ENCODE data around the gene TADA3.

Gene TADA3

DNA sequence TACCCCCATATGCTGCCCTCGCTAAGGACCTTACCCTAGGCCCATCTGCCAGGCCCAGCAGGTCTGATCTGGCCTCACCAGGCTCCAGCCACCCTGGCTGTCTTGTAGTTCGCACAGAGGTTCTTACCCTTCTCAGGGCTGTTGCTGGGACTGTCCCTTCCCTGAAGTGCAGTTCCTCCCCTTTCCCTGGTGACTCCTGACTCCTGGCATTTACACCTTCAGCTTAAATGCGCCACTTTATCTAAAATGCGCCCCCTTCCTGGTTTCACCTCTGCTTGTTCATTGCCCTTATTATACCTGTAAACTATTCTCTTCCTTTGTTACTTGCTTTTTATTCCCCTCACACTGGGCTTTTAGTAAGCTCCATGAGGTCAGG is 17.0 kb upstream of the TADA3 start:
- DNase-seq = no peak

GRCh38 chr3:9808345-9809037 is 16.2 kb upstream of the TADA3 start:
- peak in 1 of 2 experiments; percentile 64 for DNase-seq

DNA sequence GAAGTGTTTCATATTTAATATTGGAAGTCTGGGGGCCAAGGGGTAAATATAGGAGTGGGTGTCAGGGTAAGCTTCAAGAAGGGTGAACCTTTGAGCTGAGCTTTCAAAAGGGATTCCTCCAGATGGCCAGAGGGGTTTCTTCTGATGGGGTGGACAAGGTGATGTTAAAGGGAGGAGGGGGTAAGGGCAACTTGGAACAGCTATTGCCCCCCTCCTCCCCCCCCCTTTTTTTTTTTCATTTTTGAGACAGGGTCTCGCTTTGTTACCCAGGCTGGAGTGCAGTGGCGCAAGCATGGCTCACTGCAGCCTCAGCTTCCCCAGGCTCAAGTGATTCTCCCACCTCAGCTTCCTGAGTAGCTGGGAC is 15.7 kb upstream of the TADA3 start:
- no peak for DNase-seq

DNA sequence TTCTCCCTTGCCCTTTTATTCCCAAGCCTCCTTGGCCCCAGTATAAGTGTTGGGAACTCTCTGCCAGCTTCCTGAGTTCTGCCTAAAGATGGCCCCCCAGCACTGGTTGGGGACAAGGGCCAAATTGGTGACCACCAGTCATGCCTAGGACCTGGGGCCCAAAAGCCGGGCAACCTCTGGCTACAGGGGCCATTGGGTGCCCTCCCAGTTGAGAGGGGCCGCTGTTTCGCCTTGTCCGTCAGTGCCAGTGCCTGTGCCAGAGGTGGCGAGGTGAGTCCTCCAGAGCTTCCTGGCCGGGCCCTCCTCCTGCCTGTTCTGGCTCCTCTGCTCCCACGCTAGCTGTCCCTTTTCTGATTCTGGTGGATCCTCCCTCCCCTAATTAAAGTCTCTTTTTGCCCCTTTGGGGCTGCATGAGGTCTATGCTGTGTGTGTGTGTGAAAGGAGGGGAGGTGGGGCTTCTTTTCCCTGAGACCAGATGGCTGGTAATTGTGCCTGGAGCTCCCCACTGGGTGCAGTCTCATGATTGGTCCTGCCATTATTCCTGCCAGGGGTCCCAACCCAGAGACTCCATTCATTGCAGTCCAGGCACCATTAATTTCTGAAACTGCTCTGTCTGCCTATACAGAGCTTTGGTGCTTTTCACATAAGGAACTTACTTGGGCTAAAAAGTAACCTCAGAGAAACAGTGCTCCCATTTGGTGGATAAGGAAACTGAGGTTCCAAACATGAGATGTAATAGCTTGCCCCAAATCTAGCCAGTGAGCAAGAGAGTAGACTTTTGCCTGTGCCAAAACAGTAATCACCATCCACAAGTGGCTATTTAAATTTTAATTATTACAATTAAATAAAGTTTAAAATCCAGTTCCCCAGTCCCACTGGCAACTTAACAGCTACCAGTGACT is 14.7 kb upstream of the TADA3 start:
- no peak for DNase-seq

GRCh38 chr3:9806137-9806536 is 13.9 kb upstream of the TADA3 start:
- DNase-seq = no peak

DNA sequence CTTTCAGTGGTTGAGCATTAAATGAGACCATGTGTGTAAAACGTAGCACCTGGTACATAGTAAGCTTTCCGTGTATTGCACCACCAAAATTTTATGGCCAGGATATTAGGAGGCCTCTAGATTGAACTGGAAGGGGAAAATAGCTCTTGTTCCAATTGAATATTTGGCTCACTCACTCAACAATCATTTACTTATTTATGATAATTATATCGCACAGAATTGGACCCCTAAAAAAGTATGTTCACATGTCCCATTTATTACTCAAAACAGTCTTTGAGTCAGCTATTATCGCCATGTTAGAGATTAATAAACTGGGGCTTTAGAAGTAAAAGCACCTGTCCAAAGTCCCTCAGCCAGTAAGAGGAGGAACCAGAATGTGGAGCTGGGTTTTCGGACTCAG is 12.7 kb upstream of the TADA3 start:
- no peak for DNase-seq

- no peak for DNase-seq
Observed at GRCh38 chr3:9803494-9803893, 11.2 kb upstream of the TADA3 start.

DNA sequence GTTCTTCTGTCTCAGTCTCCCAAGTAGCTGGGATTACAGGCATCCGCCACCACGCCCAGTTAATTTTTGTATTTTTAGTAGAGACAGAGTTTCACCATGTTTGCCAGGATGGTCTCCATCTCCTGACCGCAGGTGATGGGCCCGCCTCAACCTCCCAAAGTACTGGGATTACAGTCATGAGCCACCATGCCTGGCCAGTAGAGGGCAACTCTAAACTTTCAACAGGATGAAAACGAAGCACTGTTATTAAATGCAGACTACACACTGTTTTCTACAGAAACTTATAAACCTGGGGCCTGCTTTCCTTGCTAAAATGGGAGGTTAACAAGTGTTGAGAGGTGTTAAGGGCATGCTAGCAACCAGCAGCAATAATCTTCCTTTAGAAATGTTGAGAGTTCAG is 8.3 kb upstream of the TADA3 start:
- no peak for DNase-seq

- no peak for DNase-seq
Observed at GRCh38 chr3:9797196-9797945, 5.1 kb upstream of the TADA3 start.

GRCh38 chr3:9795207-9795606 is 2.9 kb upstream of the TADA3 start:
- no peak for DNase-seq

DNA sequence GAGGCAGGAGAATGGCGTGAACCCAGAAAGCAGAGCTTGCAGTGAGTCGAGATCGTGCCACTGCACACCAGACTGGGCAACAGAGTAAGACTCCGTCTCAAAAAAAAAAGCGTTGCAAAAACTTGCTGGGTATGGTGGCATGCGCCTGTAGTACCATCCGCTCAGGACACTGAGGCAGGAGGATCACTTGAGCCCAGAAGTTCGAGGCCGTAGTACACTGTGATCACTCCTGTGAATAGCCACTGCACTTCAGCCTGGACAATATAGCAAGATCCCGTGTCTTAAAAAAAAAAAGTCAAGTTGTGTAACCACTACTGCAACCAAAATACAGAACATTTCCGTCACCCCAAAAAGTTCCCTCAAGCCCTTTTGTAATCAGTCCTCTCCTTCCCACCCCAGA is 2.1 kb upstream of the TADA3 start:
- no peak for DNase-seq

DNA sequence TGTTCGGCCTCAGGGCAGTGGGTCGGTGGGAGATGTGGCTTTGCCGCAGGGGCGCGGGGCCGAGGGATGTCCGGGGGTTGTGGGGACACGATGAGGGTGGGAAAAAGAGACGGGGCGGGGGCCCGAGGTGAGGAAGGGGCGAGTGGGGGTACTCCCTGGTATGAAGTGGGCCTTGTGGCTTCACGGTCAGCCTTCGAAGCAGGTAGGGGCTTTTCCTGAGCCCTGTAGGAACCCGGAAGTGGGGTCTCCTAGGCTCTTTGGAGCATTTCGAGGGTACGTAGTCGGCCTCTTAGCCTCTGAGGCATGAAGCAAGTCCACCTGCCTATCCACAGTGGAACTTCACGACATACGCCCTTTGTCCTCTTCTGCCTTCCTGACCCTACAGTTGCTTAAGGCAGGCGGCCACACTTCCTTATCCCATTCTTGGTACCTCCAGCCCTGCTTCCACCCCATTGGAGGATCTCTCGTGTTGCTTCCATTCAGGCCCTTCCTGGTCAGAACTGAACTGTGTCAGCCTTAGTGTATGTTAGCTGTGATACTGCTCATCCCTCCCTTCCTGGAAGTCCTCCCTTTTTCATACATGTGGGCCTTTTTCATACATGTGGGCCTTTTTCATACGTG is 998 bp upstream of the TADA3 start:
- DNase-seq = peak in 1 of 2 experiments; percentile 24

DNA sequence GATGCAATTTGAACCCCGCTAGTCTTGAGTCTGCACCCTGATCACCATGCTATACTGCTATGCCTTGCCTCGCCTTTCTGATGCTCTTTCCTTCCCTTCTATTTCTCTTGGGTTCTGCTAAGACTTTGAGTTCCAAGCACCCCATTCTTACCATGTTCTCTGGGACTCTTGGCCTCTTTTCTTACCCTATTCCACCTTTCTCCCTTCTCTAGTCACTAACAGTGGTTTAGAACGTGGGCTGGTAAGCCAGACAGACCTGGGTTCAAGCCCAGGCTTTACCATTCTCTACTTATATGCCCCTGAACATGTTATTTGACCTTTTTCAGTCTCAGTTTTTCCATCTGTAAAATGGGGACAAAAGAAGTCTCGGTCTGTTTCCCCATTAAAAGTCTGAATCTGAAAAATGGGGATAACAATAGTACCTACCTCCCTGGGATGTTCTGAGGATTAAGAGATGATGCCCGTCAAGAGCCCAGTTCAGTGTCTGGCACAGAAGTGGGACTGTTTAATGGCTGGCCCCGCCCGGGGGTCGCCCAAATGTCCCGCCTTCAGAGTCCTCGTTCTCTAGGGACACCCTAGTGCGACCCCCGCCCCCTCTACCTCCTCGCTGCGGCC is 376 bp downstream of the TADA3 start:
- DNase-seq = no peak

- DNase-seq = no peak
Observed at GRCh38 chr3:9791127-9791526, 1.1 kb downstream of the TADA3 start.

- DNase-seq = no peak
Observed at GRCh38 chr3:9787714-9788113, 4.6 kb downstream of the TADA3 start.

DNA sequence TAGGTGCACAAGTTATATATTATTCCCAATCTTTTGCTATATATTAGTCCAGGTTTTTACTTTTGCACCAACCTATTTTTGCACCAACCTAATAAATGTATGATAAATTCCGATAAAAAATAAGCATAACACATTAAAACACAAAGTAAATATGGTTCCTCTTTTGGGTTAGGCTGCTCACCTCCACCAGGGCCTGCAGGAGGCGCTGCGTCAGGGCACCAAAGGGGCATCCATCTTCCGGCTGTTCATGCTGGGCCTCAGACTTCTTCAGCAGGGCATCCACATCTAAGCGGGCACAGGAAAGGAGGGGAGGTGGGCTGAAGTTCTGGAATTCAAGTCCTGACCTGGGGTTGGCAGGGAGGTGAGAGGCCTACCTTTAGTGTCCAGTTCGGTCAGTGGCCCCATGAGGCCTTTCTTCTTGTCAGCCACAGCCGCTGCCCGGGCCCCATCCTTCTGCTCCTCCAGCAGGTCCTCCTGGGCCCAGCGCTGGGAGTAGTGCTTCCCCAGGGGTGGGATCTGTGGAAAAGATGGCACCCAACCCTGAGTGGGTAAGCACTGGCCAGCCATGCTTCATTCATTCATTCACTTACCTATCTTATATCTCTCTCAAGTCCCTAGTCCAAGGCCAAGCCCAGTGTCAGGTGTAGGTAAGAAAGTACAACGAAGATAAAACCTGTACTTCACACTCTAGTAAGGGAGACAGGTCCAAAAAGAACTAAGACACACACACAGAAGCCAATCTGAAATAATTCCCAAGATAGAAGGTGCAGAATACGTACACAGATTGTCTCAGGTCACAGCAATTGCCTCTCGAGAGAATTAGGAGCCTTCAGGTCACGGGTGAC is 5.2 kb downstream of the TADA3 start:
- no peak for DNase-seq

GRCh38 chr3:9786209-9786739 is 6.0 kb downstream of the TADA3 start:
- no peak for DNase-seq

DNA sequence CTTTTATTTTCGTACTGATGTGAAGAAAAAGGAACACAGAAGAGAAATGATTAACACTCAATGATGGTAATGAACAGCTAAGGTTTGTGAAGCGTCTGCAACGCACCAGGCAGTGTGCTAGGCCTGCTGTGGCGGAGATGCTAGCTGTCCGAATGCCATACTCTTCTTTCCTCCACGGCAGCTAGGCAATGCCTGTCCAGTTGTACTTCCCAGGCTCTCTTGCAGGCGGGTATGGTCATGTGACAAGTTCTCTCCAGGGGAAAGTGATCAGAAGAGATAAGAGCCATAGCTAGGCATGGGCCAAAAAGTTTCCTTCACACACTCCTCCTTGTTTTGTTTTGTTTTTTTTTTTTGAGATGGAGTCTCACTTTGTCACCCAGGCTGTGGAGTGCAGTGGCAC is 6.7 kb downstream of the TADA3 start:
- no peak for DNase-seq

- DNase-seq = no peak
Observed at GRCh38 chr3:9784965-9785364, 7.3 kb downstream of the TADA3 start.

GRCh38 chr3:9783954-9784353 is 8.3 kb downstream of the TADA3 start:
- DNase-seq = no peak

DNA sequence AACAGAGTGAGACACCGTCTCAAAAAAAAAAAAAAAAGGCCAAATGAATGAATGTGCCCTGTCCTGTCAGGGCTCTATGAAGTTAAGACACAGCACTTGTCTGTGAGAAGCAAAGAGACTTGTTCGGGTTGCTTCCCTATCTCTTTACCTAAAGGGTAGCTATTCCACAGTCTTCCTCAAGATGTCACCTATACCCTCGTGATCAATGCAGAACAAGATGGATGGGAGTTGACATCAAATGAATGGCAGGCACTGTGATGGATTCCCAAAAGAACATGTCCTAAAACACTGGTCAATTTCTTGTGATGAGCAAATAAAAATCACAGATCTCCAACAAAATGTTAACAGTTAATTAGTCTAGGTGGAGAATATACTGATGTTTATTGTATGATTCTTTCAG is 9.5 kb downstream of the TADA3 start:
- no peak for DNase-seq

Data from NCI-H526 (cell line).